OCI-LY3 (cell line): ENCODE results near the gene PCSK1N.

ENCODE experiments used
- H2AFZ ChIP-seq: fragments of 200-600, 300-600 bp; shearing (Covaris generic); 2 replicates; pipeline ENCODE4 v1.6.0; 2014; ENCODE audit warnings: antibody characterized with exemption, low read depth, low read length
- H3K27ac ChIP-seq: fragments of 200-600, 300-600 bp; sonication (generic); 2 replicates; pipeline ENCODE4 v1.5.1; 2014; ENCODE audit warnings: mild to moderate bottlenecking, low read length, moderate library complexity, mixed read lengths
- H3K27me3 ChIP-seq: fragments of 200-600, 300-600 bp; sonication (generic); 2 replicates; pipeline ENCODE4 v1.6.1; 2014; ENCODE audit warnings: low read depth, low read length, mixed read lengths
- H3K36me3 ChIP-seq: fragments of 200-600, 300-600 bp; sonication (generic); replicated peaks from 2 replicates; pipeline ENCODE3; 2014; ENCODE audit warnings: low read depth, low read length, mixed read lengths
- H3K4me1 ChIP-seq: fragments of 300-600, 200-600 bp; sonication (generic); 2 replicates; pipeline ENCODE4 v1.6.1; 2014; ENCODE audit warnings: low read length, mixed read lengths
- H3K4me2 ChIP-seq: fragments of 200-600, 300-600 bp; sonication (generic); 2 replicates; pipeline ENCODE4 v1.6.1; 2014; ENCODE audit warnings: low read length, mixed read lengths
- H3K4me3 ChIP-seq: fragments of 300-600, 200-600 bp; sonication (generic); 2 replicates; pipeline ENCODE4 v1.5.1; 2014; ENCODE audit warnings: antibody characterized with exemption, mild to moderate bottlenecking, low read length, moderate library complexity
- H3K79me2 ChIP-seq: fragments of 300-600, 200-600 bp; shearing (Covaris generic); 2 replicates; pipeline ENCODE4 v1.6.1; 2014; ENCODE audit warnings: mild to moderate bottlenecking, low read length, mixed read lengths
- H3K9ac ChIP-seq: fragments of 300-600, 200-600 bp; shearing (Covaris generic); 2 replicates; pipeline ENCODE4 v1.6.0; 2014; ENCODE audit warnings: mild to moderate bottlenecking, low read length, moderate library complexity
- H3K9me3 ChIP-seq: fragments of 200-600, 300-600 bp; shearing (Covaris generic); 2 replicates; pipeline ENCODE4 v1.6.1; 2014; ENCODE audit warnings: low read length, mixed read lengths; ENCODE audit not compliant: insufficient read depth
- H4K20me1 ChIP-seq: fragments of 200-600, 300-600 bp; sonication (generic); 2 replicates; pipeline ENCODE4 v1.6.1; 2016; ENCODE audit warnings: low read length, mixed read lengths; ENCODE audit not compliant: insufficient read depth
- EZH2phosphoT487 ChIP-seq: fragments of 200-600 bp; shearing (Covaris generic); IDR thresholded peaks from 2 replicates; pipeline ENCODE4 v1.6.1; 2018; ENCODE audit warnings: antibody characterized with exemption, mixed run types, low read depth
- TF ChIP-seq, protein P1 (sequence below): fragments of 200-600, 300-600 bp; sonication (generic); IDR thresholded peaks from 2 replicates; pipeline ENCODE4 v1.5.1; 2014; ENCODE audit warnings: antibody characterized with exemption, low read length, low read depth

The PCSK1N gene

DNA sequence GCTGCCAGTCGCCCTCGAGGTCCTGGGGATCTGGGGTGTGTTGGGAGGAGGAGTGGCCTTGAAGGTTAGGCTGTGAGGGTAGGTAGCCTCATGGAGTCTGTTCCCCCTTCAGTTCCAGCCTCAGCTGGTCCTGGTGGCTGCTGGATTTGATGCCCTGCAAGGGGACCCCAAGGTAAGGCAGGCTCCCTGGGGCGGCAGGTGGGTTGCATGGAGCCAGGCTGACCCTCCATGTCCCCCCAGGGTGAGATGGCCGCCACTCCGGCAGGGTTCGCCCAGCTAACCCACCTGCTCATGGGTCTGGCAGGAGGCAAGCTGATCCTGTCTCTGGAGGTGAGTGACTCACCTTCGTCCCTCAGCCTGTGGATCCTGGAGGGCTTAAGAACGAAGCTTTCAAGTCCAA is 20.7 kb downstream of the PCSK1N start:
- H3K27me3 ChIP-seq: no peaks in the 10 kb centered on the region
- H3K36me3 ChIP-seq: no peaks in the 10 kb centered on the region
- H3K79me2 ChIP-seq: no peaks in the 10 kb centered on the region
- H3K4me3 ChIP-seq: no peak overlapping the region
- H2AFZ ChIP-seq: no peak overlapping the region
- no peak overlapping the region for H3K27ac ChIP-seq
- H4K20me1 ChIP-seq: no peaks in the 10 kb centered on the region
- no peaks in the 10 kb centered on the region for H3K9me3 ChIP-seq
- no peak overlapping the region for H3K9ac ChIP-seq
- TF ChIP-seq, protein P1, sequence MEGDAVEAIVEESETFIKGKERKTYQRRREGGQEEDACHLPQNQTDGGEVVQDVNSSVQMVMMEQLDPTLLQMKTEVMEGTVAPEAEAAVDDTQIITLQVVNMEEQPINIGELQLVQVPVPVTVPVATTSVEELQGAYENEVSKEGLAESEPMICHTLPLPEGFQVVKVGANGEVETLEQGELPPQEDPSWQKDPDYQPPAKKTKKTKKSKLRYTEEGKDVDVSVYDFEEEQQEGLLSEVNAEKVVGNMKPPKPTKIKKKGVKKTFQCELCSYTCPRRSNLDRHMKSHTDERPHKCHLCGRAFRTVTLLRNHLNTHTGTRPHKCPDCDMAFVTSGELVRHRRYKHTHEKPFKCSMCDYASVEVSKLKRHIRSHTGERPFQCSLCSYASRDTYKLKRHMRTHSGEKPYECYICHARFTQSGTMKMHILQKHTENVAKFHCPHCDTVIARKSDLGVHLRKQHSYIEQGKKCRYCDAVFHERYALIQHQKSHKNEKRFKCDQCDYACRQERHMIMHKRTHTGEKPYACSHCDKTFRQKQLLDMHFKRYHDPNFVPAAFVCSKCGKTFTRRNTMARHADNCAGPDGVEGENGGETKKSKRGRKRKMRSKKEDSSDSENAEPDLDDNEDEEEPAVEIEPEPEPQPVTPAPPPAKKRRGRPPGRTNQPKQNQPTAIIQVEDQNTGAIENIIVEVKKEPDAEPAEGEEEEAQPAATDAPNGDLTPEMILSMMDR: no peak
- TF ChIP-seq EZH2phosphoT487: no peak
- no peaks in the 10 kb centered on the region for H3K4me1 ChIP-seq
- H3K4me2 ChIP-seq: no peak overlapping the region

DNA sequence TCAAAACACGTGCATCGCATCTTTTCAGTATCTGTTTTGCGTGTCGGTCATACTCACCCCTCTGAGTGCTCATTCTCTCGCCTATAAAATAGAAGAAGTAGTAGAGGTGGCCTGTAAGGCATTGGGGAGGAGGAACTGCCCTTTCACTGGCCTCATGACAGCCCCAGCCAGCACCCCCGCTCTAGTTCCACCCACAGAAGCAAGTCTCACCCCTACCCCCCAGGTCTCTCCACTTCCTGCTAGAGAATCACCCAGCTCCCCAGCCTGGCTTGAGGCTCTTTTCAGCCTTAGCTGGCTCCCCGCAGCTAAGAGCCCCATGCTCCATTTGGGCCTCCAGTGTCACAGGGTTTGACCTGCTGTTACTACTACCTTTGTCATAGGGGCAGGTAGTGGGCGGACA is 21.8 kb downstream of the PCSK1N start:
- TF ChIP-seq EZH2phosphoT487: no peak
- TF ChIP-seq, protein P1: no peak
- H3K27me3 ChIP-seq: no peaks in the 10 kb centered on the region
- H4K20me1 ChIP-seq: no peaks in the 10 kb centered on the region
- H2AFZ ChIP-seq: no peak overlapping the region
- H3K4me1 ChIP-seq: no peaks in the 10 kb centered on the region
- no peak overlapping the region for H3K9ac ChIP-seq
- H3K36me3 ChIP-seq: no peaks in the 10 kb centered on the region
- H3K4me2 ChIP-seq: no peak overlapping the region
- H3K4me3 ChIP-seq: no peak overlapping the region
- no peaks in the 10 kb centered on the region for H3K79me2 ChIP-seq
- H3K9me3 ChIP-seq: no peaks in the 10 kb centered on the region
- H3K27ac ChIP-seq: no peak overlapping the region

DNA sequence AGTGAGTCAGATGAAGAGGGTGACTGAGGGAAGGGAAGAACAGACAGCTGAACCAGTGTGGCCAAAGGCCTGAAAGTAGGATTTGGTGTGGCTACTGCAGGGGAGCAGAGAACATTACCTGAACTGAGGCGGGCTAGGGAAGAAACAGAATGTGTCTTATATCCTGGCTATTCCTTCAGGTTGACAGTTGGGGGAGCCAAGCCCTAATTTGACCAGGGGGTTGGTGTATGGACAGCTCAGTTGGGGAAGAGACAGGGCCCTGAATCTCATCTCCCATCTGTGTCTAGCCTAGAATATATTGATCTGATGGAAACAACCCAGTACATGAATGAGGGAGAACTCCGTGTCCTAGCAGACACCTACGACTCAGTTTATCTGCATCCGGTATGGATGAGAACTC is 29.3 kb downstream of the PCSK1N start:
- H3K4me3 ChIP-seq: no peak overlapping the region
- peaks cover 6% of the 10 kb centered on the region; the same call in 1 of the 2 replicates for H3K79me2 ChIP-seq
- no peak overlapping the region for H3K27ac ChIP-seq
- no peak for TF ChIP-seq EZH2phosphoT487
- TF ChIP-seq, protein P1: 0 out of 2 replicates have a peak, but pooled peaks have one; percentile 11
- H4K20me1 ChIP-seq: no peaks in the 10 kb centered on the region
- no peaks in the 10 kb centered on the region for H3K9me3 ChIP-seq
- no peaks in the 10 kb centered on the region for H3K27me3 ChIP-seq
- H3K4me2 ChIP-seq: no peak overlapping the region
- H3K36me3 ChIP-seq: no peaks in the 10 kb centered on the region
- no peak overlapping the region for H3K9ac ChIP-seq
- H3K4me1 ChIP-seq: peaks cover 6% of the 10 kb centered on the region
- H2AFZ ChIP-seq: no peak overlapping the region

DNA sequence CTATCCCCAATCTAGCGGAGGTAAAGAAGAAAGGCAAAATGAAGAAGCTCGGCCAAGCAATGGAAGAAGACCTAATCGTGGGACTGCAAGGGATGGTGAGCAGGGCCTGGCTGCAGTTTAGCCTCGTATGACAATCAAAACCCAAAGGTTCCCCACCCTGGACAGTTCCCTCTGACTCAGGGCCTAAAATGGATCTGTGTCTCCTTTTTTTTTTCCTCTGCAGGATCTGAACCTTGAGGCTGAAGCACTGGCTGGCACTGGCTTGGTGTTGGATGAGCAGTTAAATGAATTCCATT is 32.6 kb downstream of the PCSK1N start:
- H3K27me3 ChIP-seq: no peaks in the 10 kb centered on the region
- H4K20me1 ChIP-seq: no peaks in the 10 kb centered on the region
- no peaks in the 10 kb centered on the region for H3K36me3 ChIP-seq
- no peak overlapping the region for H2AFZ ChIP-seq
- H3K9ac ChIP-seq: peak overlapping the region; percentile 98
- peaks cover 9% of the 10 kb centered on the region; the same call in 1 of the 2 replicates for H3K79me2 ChIP-seq
- no peaks in the 10 kb centered on the region for H3K9me3 ChIP-seq
- H3K4me3 ChIP-seq: peak overlapping the region; percentile 89
- peaks cover 11% of the 10 kb centered on the region for H3K4me1 ChIP-seq
- H3K4me2 ChIP-seq: peak overlapping the region; percentile 80
- H3K27ac ChIP-seq: peak overlapping the region; percentile 92
- TF ChIP-seq EZH2phosphoT487: no peak
- TF ChIP-seq, protein P1: no peak
